HepG2 (cell line): ENCODE data around the gene STAT6. TPM values are rescaled to one million over a fixed set of nuclear protein-coding genes. Genes with fewer than 3 reads are reported as not detected.
A peak's percentile ranks its signal among the peaks of the same experiment; 100 is the strongest.

Experiments used
- CBFB ChIP-seq: sonication (generic); formaldehyde crosslinking; IDR thresholded peaks from 2 replicates; pipeline ENCODE4 v1.4.0; 2020; ENCODE audit warnings: missing genetic modification reagents
- CERS6 ChIP-seq: sonication (generic); formaldehyde crosslinking; IDR thresholded peaks from 2 replicates; pipeline ENCODE4 v1.5.0; 2020; ENCODE audit warnings: missing genetic modification reagents
- EHMT2 ChIP-seq: fragments of 200-600 bp; sonication (generic); IDR thresholded peaks from 2 replicates; pipeline ENCODE4 v1.7.0; 2017; ENCODE audit warnings: antibody characterized with exemption, low read depth, low read length, borderline replicate concordance
- HNF4G ChIP-seq, 2 experiments: sonication (generic) in 1 of 2; formaldehyde crosslinking in 1 of 2; IDR thresholded peaks; 2 replicates each; pipeline versions ENCODE4 v1.4.0 to v1.6.1; 2011 to 2020; ENCODE audit warnings: borderline replicate concordance in 2 of 2, low read depth in 2 of 2, mild to moderate bottlenecking in 2 of 2, low read length in 1 of 2, missing genetic modification reagents in 1 of 2, moderate library complexity in 1 of 2
- IKZF1 ChIP-seq: fragments of 450-650 bp; IDR thresholded peaks from 2 replicates; pipeline ENCODE4 v1.7.1; 2016
- MAFK ChIP-seq, 2 experiments: IDR thresholded peaks in 1 of 2; conservative IDR thresholded peaks in 1 of 2; 2 replicates each; pipeline ENCODE4 v1.6.1; 2011; ENCODE audit warnings: improper control_type of control experiment in 2 of 2, low read length in 2 of 2
- MTF2 ChIP-seq: sonication (generic); formaldehyde crosslinking; IDR thresholded peaks from 2 replicates; pipeline ENCODE4 v1.5.0; 2020; ENCODE audit warnings: missing genetic modification reagents, borderline replicate concordance
- MZF1 ChIP-seq: sonication (generic); formaldehyde crosslinking; IDR thresholded peaks from 2 replicates; pipeline ENCODE4 v1.8.1; 2023; ENCODE audit warnings: mild to moderate bottlenecking, missing genetic modification reagents, borderline replicate concordance
- PAX8 ChIP-seq: sonication (generic); formaldehyde crosslinking; IDR thresholded peaks from 2 replicates; pipeline ENCODE4 v1.8.0; 2022; ENCODE audit warnings: mild to moderate bottlenecking, missing genetic modification reagents, borderline replicate concordance
- POLR2AphosphoS2 ChIP-seq: IDR thresholded peaks from 2 replicates; pipeline ENCODE4 v1.6.1; 2011; ENCODE audit warnings: low read depth, low read length, improper control_type of control experiment
- RCOR2 ChIP-seq: IDR thresholded peaks from 2 replicates; pipeline ENCODE4 v1.6.1; 2016; ENCODE audit warnings: missing biosample characterization, missing genetic modification reagents
- SIN3B ChIP-seq: fragments of 150-350 bp; IDR thresholded peaks from 2 replicates; pipeline ENCODE4 v1.6.1; 2014; ENCODE audit warnings: low read length
- TBL1XR1 ChIP-seq: fragments of 150-350 bp; IDR thresholded peaks from 2 replicates; pipeline ENCODE4 v1.6.1; 2014; ENCODE audit warnings: borderline replicate concordance, low read length; ENCODE audit not compliant: partially characterized antibody
- TEF ChIP-seq: sonication (generic); formaldehyde crosslinking; IDR thresholded peaks from 2 replicates; pipeline ENCODE4 v1.5.0; 2020; ENCODE audit warnings: missing genetic modification reagents
- ZNF260 ChIP-seq: sonication (generic); formaldehyde crosslinking; IDR thresholded peaks from 2 replicates; pipeline ENCODE4 v1.4.0; 2020; ENCODE audit warnings: missing genetic modification reagents, low read depth, mild to moderate bottlenecking, borderline replicate concordance
- ZNF510 ChIP-seq: sonication (generic); formaldehyde crosslinking; IDR thresholded peaks from 2 replicates; pipeline ENCODE4 v1.4.0; 2020; ENCODE audit warnings: low read depth, mild to moderate bottlenecking, missing genetic modification reagents
- ZNF720 ChIP-seq: sonication (generic); formaldehyde crosslinking; IDR thresholded peaks from 2 replicates; pipeline ENCODE4 v1.4.0; 2020; ENCODE audit warnings: missing genetic modification reagents
- ZNF790 ChIP-seq: sonication (generic); formaldehyde crosslinking; IDR thresholded peaks from 2 replicates; pipeline ENCODE4 v1.8.0; 2022; ENCODE audit warnings: missing genetic modification reagents, mild to moderate bottlenecking, borderline replicate concordance
- polyA plus RNA-seq, 8 experiments: library from polyadenylated mRNA; depleted of rRNA in 3 of 8; stranded (reverse) in 7 of 8; unstranded in 1 of 8; fragments of >200 nt; fragmentation: Illumina TruSeq in 4 of 8; extraction: Trizol in 4 of 8; gene quantifications; 2 replicates each; pipeline versions ENCODE4 v1.2.1 to v1.2.3, GENCODE V29; 2011 to 2016; ENCODE audit warnings: low read depth in 4 of 8, missing spikeins in 1 of 8, mixed read lengths in 1 of 8; ENCODE audit not compliant: insufficient read depth in 1 of 8
- total RNA-seq, 5 experiments: library from RNA; depleted of rRNA; stranded (reverse); fragments of >200 nt; fragmentation: Illumina TruSeq; extraction: Trizol; gene quantifications; 2 replicates each; pipeline ENCODE4 v1.2.3, GENCODE V29; 2016; ENCODE audit warnings: low read depth in 1 of 5
- TF ChIP-seq, protein P1 (sequence below): sonication (generic); formaldehyde crosslinking; IDR thresholded peaks from 2 replicates; pipeline ENCODE4 v1.8.1; 2023; ENCODE audit warnings: mild to moderate bottlenecking, inconsistent platforms, moderate library complexity, missing genetic modification reagents, borderline replicate concordance
- TF ChIP-seq, protein P2 (sequence below): sonication (generic); formaldehyde crosslinking; IDR thresholded peaks from 2 replicates; pipeline ENCODE4 v1.4.0; 2020; ENCODE audit warnings: mild to moderate bottlenecking, low read depth, missing genetic modification reagents
- TF ChIP-seq, protein P3 (sequence below): fragments of 450-650 bp; IDR thresholded peaks from 2 replicates; pipeline ENCODE4 v1.6.1; 2017; ENCODE audit warnings: mild to moderate bottlenecking

Gene STAT6
- total and polyA plus RNA-seq, 2 of the 13 experiments (the other 11 are each of a cell fraction or from before 2014, with no cell fraction given), result 28.0 to 62.2 TPM

GRCh38 chr12:57078519-57079404, 32.4 kb downstream of the STAT6 start, which contains the start of gene NEMP1 (continued):
- TF ChIP-seq, protein P1, sequence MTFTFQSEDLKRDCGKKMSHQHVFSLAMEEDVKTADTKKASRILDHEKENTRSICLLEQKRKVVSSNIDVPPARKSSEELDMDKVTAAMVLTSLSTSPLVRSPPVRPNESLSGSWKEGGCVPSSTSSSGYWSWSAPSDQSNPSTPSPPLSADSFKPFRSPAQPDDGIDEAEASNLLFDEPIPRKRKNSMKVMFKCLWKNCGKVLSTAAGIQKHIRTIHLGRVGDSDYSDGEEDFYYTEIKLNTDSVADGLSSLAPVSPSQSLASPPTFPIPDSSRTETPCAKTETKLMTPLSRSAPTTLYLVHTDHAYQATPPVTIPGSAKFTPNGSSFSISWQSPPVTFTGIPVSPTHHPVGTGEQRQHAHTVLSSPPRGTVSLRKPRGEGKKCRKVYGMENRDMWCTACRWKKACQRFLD, result no peak; the same call in 1 of the 2 replicates
- TF ChIP-seq MTF2 (CRISPR knock-in tag), result no peak
- no peak for TF ChIP-seq MAFK (conservative IDR thresholded peaks at IDR 0.05 in 1 of 2, IDR thresholded peaks at IDR 0.05 in 1 of 2; ENCODE audit: low read length in 2 of 2)
- TF ChIP-seq, protein P2, sequence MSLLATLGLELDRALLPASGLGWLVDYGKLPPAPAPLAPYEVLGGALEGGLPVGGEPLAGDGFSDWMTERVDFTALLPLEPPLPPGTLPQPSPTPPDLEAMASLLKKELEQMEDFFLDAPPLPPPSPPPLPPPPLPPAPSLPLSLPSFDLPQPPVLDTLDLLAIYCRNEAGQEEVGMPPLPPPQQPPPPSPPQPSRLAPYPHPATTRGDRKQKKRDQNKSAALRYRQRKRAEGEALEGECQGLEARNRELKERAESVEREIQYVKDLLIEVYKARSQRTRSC (CRISPR knock-in tag), result no peak
- TF ChIP-seq HNF4G (IDR thresholded peaks at IDR 0.05; ENCODE audit: borderline replicate concordance, low read depth, low read length), result no peak
- TF ChIP-seq HNF4G (CRISPR knock-in tag; IDR thresholded peaks at IDR 0.05; ENCODE audit: borderline replicate concordance, low read depth), result no peak
- TF ChIP-seq MZF1 (CRISPR knock-in tag), result no peak
- no peak for TF ChIP-seq ZNF510 (CRISPR knock-in tag)
- TF ChIP-seq TBL1XR1, result no peak
- TF ChIP-seq IKZF1, result no peak
- TF ChIP-seq, protein P3, sequence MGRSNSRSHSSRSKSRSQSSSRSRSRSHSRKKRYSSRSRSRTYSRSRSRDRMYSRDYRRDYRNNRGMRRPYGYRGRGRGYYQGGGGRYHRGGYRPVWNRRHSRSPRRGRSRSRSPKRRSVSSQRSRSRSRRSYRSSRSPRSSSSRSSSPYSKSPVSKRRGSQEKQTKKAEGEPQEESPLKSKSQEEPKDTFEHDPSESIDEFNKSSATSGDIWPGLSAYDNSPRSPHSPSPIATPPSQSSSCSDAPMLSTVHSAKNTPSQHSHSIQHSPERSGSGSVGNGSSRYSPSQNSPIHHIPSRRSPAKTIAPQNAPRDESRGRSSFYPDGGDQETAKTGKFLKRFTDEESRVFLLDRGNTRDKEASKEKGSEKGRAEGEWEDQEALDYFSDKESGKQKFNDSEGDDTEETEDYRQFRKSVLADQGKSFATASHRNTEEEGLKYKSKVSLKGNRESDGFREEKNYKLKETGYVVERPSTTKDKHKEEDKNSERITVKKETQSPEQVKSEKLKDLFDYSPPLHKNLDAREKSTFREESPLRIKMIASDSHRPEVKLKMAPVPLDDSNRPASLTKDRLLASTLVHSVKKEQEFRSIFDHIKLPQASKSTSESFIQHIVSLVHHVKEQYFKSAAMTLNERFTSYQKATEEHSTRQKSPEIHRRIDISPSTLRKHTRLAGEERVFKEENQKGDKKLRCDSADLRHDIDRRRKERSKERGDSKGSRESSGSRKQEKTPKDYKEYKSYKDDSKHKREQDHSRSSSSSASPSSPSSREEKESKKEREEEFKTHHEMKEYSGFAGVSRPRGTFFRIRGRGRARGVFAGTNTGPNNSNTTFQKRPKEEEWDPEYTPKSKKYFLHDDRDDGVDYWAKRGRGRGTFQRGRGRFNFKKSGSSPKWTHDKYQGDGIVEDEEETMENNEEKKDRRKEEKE, result no peak
- TF ChIP-seq TEF (CRISPR knock-in tag), result no peak
- TF ChIP-seq CERS6 (CRISPR knock-in tag), result no peak
- no peak for TF ChIP-seq ZNF790 (CRISPR knock-in tag)
- TF ChIP-seq ZNF260 (CRISPR knock-in tag), result no peak
- no peak for TF ChIP-seq RCOR2 (CRISPR knock-in tag)
- no peak for TF ChIP-seq EHMT2
- peak; percentile 96 for TF ChIP-seq SIN3B
- TF ChIP-seq CBFB (CRISPR knock-in tag), result no peak
- no peak for TF ChIP-seq PAX8 (CRISPR knock-in tag)
- TF ChIP-seq ZNF720 (CRISPR knock-in tag), result no peak
- TF ChIP-seq POLR2AphosphoS2, result no peak
